OCI-LY3 (cell line): ENCODE results near the gene MDGA2.

Experiments used
- CTCF ChIP-seq: fragments of 200-600, 300-600 bp; sonication (generic); IDR thresholded peaks from 2 replicates; pipeline ENCODE4 v1.5.1; 2014; ENCODE audit warnings: antibody characterized with exemption, low read length, low read depth
- EZH2phosphoT487 ChIP-seq: fragments of 200-600 bp; shearing (Covaris generic); IDR thresholded peaks from 2 replicates; pipeline ENCODE4 v1.6.1; 2018; ENCODE audit warnings: antibody characterized with exemption, mixed run types, low read depth

- TF ChIP-seq CTCF (no peak), EZH2phosphoT487 (no peak)
These were observed 235.5 kb downstream of the MDGA2 start for GRCh38 chr14:47439953-47440352.
